GM12878 (cell line): ENCODE data around the gene PYGO2. TPM values are rescaled to one million over a fixed set of nuclear protein-coding genes. Genes with fewer than 3 reads are reported as not detected.

Experiments used
- ATAC-seq: fragments of 200-7000 bp; cut with Tn5 transposase; 3 replicates; pipeline ENCODE4 v1.9.1; 2020; ENCODE audit warnings: mild to moderate bottlenecking, moderate library complexity
- BruUV-seq: library from RNA; stranded (reverse); fragments of 400-500 nt; replicated peaks from 2 replicates; lab custom pipeline; 2021; lab: Mats Ljungman, UMichigan
- CTCF ChIA-PET: fragments of 300-600 bp; sonication (Branson Sonifier 250); formaldehyde crosslinking; extraction: SDS; loops from one replicate; lab custom pipeline; 2021; ENCODE audit warnings: inconsistent platforms; lab: Yijun Ruan, JAX
- POLR2A ChIA-PET: fragments of 350-600 bp; formaldehyde crosslinking; extraction: SDS; loops from one replicate; lab custom pipeline; 2021; ENCODE audit warnings: inconsistent platforms; lab: Charles Lee
- RAD21 ChIA-PET: fragments of 300-600 bp; sonication (Branson Sonifier 250); formaldehyde crosslinking; loops from one replicate; lab custom pipeline; 2023; ENCODE audit warnings: antibody characterized with exemption; ENCODE audit not compliant: unreplicated experiment; lab: Charles Lee
- SMC1A ChIA-PET: fragments of 300-600 bp; sonication (Branson Sonifier 250); formaldehyde crosslinking; loops from one replicate; lab custom pipeline; 2023; ENCODE audit not compliant: unreplicated experiment, uncharacterized antibody; lab: Charles Lee
- DNase-seq: peaks from one replicate; pipeline ENCODE4 v3.0.0-alpha.2; 2011; ENCODE audit warnings: low read depth, low spot score
- FAIRE-seq: peaks from 3 replicates; lab custom pipeline; 2011; peaks lifted over from hg19 to GRCh38; lab: Jason Lieb, UNC
- H2AFZ ChIP-seq: 2 replicates; pipeline ENCODE4 v1.6.0; 2011; ENCODE audit warnings: low read depth, low read length, control low read depth; ENCODE audit not compliant: control insufficient read depth
- H3K27ac ChIP-seq: 2 replicates; pipeline ENCODE4 v1.5.1; 2011; ENCODE audit warnings: control low read depth; ENCODE audit not compliant: control insufficient read depth, insufficient read depth
- H3K27me3 ChIP-seq, 2 experiments: replicated peaks in 1 of 2; 2 replicates each; pipeline versions ENCODE4 v1.6.0 to v1.6.1; 2011; ENCODE audit warnings: low read length in 1 of 2; ENCODE audit not compliant: control insufficient read depth in 2 of 2, insufficient read depth in 2 of 2
- H3K36me3 ChIP-seq, 2 experiments: 2 replicates each; pipeline ENCODE4 v1.5.1; 2011; ENCODE audit warnings: low read length in 1 of 2; ENCODE audit not compliant: control insufficient read depth in 2 of 2, insufficient read depth in 2 of 2
- H3K4me1 ChIP-seq: 2 replicates; pipeline ENCODE4 v1.6.1; 2011; ENCODE audit warnings: mild to moderate bottlenecking, low read length, moderate library complexity, mixed read lengths; ENCODE audit not compliant: control insufficient read depth, insufficient read depth
- H3K4me2 ChIP-seq: 2 replicates; pipeline ENCODE4 v1.6.0; 2011; ENCODE audit warnings: control low read depth; ENCODE audit not compliant: control insufficient read depth, insufficient read depth
- H3K4me3 ChIP-seq: fragments of 200-600 bp; sonication (generic); 2 replicates; pipeline ENCODE4 v1.5.1; 2016
- H3K79me2 ChIP-seq: 2 replicates; pipeline ENCODE4 v1.6.0; 2011; ENCODE audit warnings: low read length; ENCODE audit not compliant: control insufficient read depth, insufficient read depth
- H3K9ac ChIP-seq: 2 replicates; pipeline ENCODE4 v1.8.0; 2011; ENCODE audit warnings: low read length, control low read depth, mixed read lengths; ENCODE audit not compliant: control insufficient read depth, insufficient read depth
- H3K9me3 ChIP-seq: replicated peaks from 3 replicates; pipeline ENCODE4 v1.5.1; 2011; ENCODE audit warnings: mild to moderate bottlenecking, low read length; ENCODE audit not compliant: control insufficient read depth, insufficient read depth
- H4K20me1 ChIP-seq: 2 replicates; pipeline ENCODE4 v1.6.0; 2011; ENCODE audit not compliant: control insufficient read depth, insufficient read depth
- BCLAF1 ChIP-seq: fragments of 450-650 bp; IDR thresholded peaks from 2 replicates; pipeline ENCODE4 v1.6.1; 2017; ENCODE audit warnings: antibody characterized with exemption, mild to moderate bottlenecking, moderate library complexity
- CHD1 ChIP-seq: IDR thresholded peaks from 2 replicates; pipeline ENCODE4 v1.6.1; 2012; ENCODE audit warnings: low read depth, low read length, improper control_type of control experiment
- EED ChIP-seq: sonication (generic); IDR thresholded peaks from 2 replicates; pipeline ENCODE4 v1.6.1; 2016; ENCODE audit warnings: antibody characterized with exemption, low read depth
- IRF4 ChIP-seq: IDR thresholded peaks from 2 replicates; pipeline ENCODE4 v1.6.1; 2011; ENCODE audit warnings: low read depth, low read length
- MTA2 ChIP-seq: fragments of 450-650 bp; IDR thresholded peaks from 2 replicates; pipeline ENCODE4 v1.6.1; 2016; ENCODE audit warnings: low read depth, mild to moderate bottlenecking, moderate library complexity
- STAT3 ChIP-seq: IDR thresholded peaks from 2 replicates; pipeline ENCODE4 v1.6.1; 2011; ENCODE audit warnings: low read depth, low read length, improper control_type of control experiment
- SUZ12 ChIP-seq: fragments of 200-600 bp; sonication (generic); IDR thresholded peaks from one replicate; pipeline ENCODE4 v1.6.1; 2018; ENCODE audit warnings: antibody characterized with exemption, mild to moderate bottlenecking; ENCODE audit not compliant: unreplicated experiment
- TCF12 ChIP-seq: IDR thresholded peaks from 2 replicates; pipeline ENCODE4 v1.6.1; 2011; ENCODE audit warnings: low read depth, mild to moderate bottlenecking, low read length
- TCF7 ChIP-seq: IDR thresholded peaks from 2 replicates; pipeline ENCODE4 v1.6.1; 2014; ENCODE audit warnings: antibody characterized with exemption, borderline replicate concordance
- YY1 ChIP-seq: IDR thresholded peaks from 2 replicates; pipeline ENCODE4 v1.6.1; 2011; ENCODE audit warnings: low read depth, mild to moderate bottlenecking, low read length
- ZNF622 ChIP-seq: fragments of 450-650 bp; IDR thresholded peaks from 2 replicates; pipeline ENCODE4 v1.6.1; 2017; ENCODE audit warnings: mild to moderate bottlenecking, inconsistent platforms
- WGBS: methylation state at CpG from one replicate; pipeline ENCODE4 v1.1.6; 2016; ENCODE audit warnings: low lambda C conversion rate; ENCODE audit not compliant: insufficient replicate concordance, insufficient coverage; ENCODE audit errors: missing lambda C conversion rate; 5-methylcytosine and 5-hydroxymethylcytosine counted together
- in situ Hi-C: fragments of 300-500 bp; cut with MboI; formaldehyde crosslinking; loops from 9 replicates; pipeline ENCODE4 v1.14.3; 2018; ENCODE audit warnings: mixed read lengths
- intact Hi-C: fragments of 100-400 bp; cut with micrococcal nuclease; formaldehyde crosslinking; loops from one replicate; pipeline ENCODE4 v1.14.2; 2022; ENCODE audit not compliant: unreplicated experiment
- polyA plus RNA-seq, 11 experiments: library from polyadenylated mRNA; depleted of rRNA in 4 of 11; unstranded in 6 of 11; stranded (reverse) in 5 of 11; fragments of >200 nt; fragmentation: Nextera tagmentation in 4 of 11; fragmentation: Illumina TruSeq in 1 of 11; extraction: Ambion mirVana in 4 of 11; extraction: Trizol in 1 of 11; gene quantifications; 1 replicate in 1 of 11; 2 replicates in 10 of 11; pipeline versions ENCODE4 v1.2.1 to v1.2.3, GENCODE V29; 2011 to 2016; ENCODE audit warnings: inconsistent platforms in 2 of 11, missing spikeins in 2 of 11, low read depth in 1 of 11
- total RNA-seq, 4 experiments: library from RNA; depleted of rRNA in 3 of 4; stranded (reverse); fragments of >200 nt in 3 of 4; fragmentation: Illumina TruSeq in 1 of 4; extraction: Trizol in 1 of 4; gene quantifications; 2 replicates each; pipeline versions ENCODE4 v1.2.1 to v1.2.3, GENCODE V29; 2013 to 2021

Gene PYGO2
- total and polyA plus RNA-seq, 10 of the 15 experiments (the other 5 are each of a cell fraction or from before 2014, with no cell fraction given), result 8.1 to 33.8 (median 23.5) TPM

GRCh38 chr1:154990276-154990675 is 28.7 kb upstream of the PYGO2 start (continued):
- no peak for TF ChIP-seq TCF7

DNA sequence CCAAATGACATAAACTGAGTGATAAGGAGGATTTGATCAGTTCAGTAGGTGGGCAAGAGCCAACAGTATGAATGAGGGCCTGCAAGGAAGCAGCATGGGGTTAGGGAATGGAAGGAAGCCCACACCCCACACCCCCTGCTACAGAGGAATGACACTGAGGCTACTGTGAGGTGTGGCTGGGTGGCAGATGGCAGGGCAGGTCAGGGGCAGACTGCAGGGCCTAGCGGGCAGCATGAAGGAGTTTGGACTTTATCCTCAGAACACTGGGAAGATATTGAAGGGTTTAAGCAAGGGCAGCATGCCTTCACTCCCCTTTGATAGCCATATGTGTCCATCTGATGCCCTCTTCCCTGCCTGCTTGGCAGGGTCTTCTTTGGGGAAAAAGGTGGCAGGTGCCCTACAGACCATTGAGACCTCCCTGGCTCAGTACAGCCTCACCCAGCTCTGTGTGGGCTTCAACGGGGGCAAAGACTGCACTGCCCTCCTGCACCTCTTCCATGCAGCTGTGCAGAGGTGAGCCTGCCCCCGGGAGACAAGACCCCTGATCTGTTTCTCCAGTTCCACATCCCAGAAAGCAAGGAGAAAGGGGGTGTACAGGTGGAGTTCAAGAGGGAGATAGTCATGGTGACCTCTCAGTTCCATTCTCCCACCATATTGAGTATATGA is 27.7 kb upstream of the PYGO2 start:
- ChIA-PET CTCF (interaction anchor here (1.2 to 20.6 kb wide), 3 partner anchors 8 to 10 kb away, joined by 3 to 226 read pairs (median 3); partner anchors contain the start of genes LENEP and ZBTB7B), RAD21 (no interaction called here), POLR2A (interaction anchor here (0.7 kb wide), 1 partner anchor 18 kb away, joined by 3 read pairs; no protein-coding TSS in a partner anchor), SMC1A (no interaction called here)
- Histone ChIP-seq H3K4me3 (no peak overlapping the region), H3K27me3 (no peaks in the 10 kb centered on the region), H3K79me2 (peaks cover 6% of the 10 kb centered on the region), H3K9me3 (no peaks in the 10 kb centered on the region), H2AFZ (no peak overlapping the region), H4K20me1 (no peaks in the 10 kb centered on the region), H3K9ac (no peak overlapping the region), H3K27ac (no peak overlapping the region), H3K4me1 (no peaks in the 10 kb centered on the region), H3K4me2 (peak overlapping the region; percentile 9; the same call in 1 of the 2 replicates), H3K36me3 (peaks cover 15 to 17% of the 10 kb centered on the region in 2 experiments; a peak in 3 of 4 replicates)
- in situ Hi-C loops (no loop called here), intact Hi-C loops (no loop called here)
- DNase-seq (no peak), FAIRE-seq (no peak), ATAC-seq (no peak)
- WGBS, result 90% methylated on average over 3 of the region's 3 CpGs
- TF ChIP-seq CHD1 (no peak), IRF4 (no peak), BCLAF1 (no peak), ZNF622 (no peak), EED (no peak), TCF12 (no peak), YY1 (no peak), MTA2 (no peak), SUZ12 (no peak), STAT3 (no peak)
- BruUV-seq, result no TSS peak
